ENCODE data around the gene CTDP1.
"Not testable (repeated sequence)": the region's sequence is repeated elsewhere in the genome, so short reads cannot be mapped to it uniquely, and the experiment has no call there.

CTDP1 gene

DNA sequence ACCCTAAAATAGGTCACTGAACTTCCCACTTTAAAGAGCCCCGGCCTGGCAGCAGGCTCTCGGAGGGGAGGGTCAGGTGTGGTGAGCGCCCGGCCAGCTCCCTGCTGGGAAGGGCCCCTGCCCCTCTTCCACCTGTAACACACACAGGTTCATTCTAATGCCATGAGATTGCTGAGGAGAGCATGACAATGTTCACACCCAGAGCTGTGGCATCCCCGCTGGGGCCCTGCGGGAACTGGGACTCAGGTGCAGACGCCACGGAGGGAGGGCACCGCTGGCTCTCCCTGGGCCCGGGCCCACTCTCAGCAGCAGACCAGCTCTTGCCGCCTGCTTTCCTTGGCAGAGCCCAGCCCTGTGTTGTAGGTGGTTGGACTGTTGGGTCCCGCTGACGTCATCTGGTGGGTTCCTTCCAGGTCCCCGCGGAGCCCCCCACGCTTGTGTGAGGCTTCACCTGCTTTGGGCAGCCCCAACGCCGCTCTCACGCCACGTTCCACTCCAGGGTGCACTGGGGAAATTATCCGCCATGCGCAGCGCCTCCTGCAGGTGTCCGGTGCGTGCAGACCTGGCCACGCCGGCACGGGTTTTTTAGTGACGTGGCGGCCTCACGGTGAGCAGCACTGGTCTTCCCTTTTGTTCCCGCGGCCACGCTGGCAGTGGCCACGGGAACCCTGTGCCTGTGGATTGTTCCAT lies 67.7 kb downstream of the CTDP1 start:
- Histone ChIP-seq H3K36me3 (ENCODE audit: insufficient read depth, low read length) (no peaks in the 10 kb centered on the region), H3K9ac (ENCODE audit: insufficient read length) (no peak overlapping the region), H3K27ac (no peak overlapping the region), H3K9me3 (ENCODE audit: low read depth, low read length) (no peaks in the 10 kb centered on the region), H3K4me3 (no peak overlapping the region)
- TF ChIP-seq EZH2 (IDR thresholded peaks at IDR 0.05) (no peak), FOXP2 (optimal IDR thresholded peaks at IDR 0.05; ENCODE audit: control extremely low read depth, extremely low read length, insufficient read depth) (no peak), POLR2AphosphoS5 (IDR thresholded peaks at IDR 0.05; ENCODE audit: borderline replicate concordance, low read depth, low read length) (no peak)
- no peak for DNase-seq (ENCODE audit: low read depth, low spot score)

- H3K27ac ChIP-seq, result no peak overlapping the region
- H3K9ac ChIP-seq (ENCODE audit: insufficient read length), result no peak overlapping the region
- no peak overlapping the region for H3K4me3 ChIP-seq
- DNase-seq (ENCODE audit: low read depth, low spot score), result no peak
- no peaks in the 10 kb centered on the region for H3K9me3 ChIP-seq (ENCODE audit: low read depth, low read length)
- TF ChIP-seq FOXP2 (optimal IDR thresholded peaks at IDR 0.05; ENCODE audit: control extremely low read depth, extremely low read length, insufficient read depth), result no peak
- TF ChIP-seq POLR2AphosphoS5 (IDR thresholded peaks at IDR 0.05; ENCODE audit: borderline replicate concordance, low read depth, low read length), result no peak
- no peak for TF ChIP-seq EZH2 (IDR thresholded peaks at IDR 0.05)
- H3K36me3 ChIP-seq (ENCODE audit: insufficient read depth, low read length), result no peaks in the 10 kb centered on the region
Observed at GRCh38 chr18:79748321-79749180, 68.9 kb downstream of the CTDP1 start.

DNA sequence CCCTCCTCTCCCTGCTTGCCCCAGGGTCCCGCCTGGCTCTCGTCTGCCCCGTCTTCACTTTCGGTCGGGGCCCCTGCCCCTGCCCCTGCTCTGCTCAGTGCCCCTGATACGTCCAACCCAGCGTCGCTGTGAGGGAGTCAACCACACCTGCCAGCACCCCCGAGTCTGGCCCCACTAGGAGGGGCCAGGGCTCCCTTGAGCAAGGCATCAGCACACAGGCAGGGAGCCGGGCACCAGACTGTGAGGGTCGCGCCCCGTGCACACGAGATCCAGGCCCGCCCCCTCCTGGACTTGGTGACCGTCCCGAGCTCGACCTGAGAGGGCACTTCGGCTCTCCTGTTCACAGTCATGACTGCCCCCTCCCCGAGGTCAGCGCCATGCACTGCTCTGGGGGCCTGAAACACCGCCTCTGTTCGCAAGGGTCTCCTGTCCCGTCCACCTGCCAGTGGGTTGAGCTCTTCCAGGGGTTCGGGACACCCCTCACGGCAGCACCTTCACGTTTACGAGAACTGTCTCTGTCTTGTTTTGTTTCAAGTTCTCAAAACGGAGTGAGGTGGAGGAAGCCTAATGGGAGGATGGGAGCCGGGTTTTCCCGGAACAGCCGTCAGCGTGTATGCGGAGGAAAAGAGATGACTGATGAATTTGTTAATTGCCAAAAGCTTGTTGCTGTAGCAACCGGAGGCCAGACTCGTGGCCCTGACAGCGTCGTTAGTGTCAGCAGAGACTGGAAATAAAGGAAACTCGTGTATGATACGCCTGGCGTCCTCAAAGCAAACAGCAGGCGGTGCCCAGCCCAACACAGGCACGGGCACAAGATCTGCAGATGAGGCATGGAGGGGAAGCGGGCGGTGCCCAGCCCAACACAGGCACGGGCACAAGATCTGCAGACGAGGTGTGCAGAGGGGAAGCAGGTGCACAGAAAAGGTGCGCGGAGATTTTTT lies 69.9 kb downstream of the CTDP1 start:
- Histone ChIP-seq H3K9ac (ENCODE audit: insufficient read length) (no peak overlapping the region), H3K4me3 (no peak overlapping the region), H3K36me3 (ENCODE audit: insufficient read depth, low read length) (no peaks in the 10 kb centered on the region; the same call in 1 of the 2 replicates), H3K9me3 (ENCODE audit: low read depth, low read length) (no peaks in the 10 kb centered on the region), H3K27ac (no peak overlapping the region)
- TF ChIP-seq EZH2 (IDR thresholded peaks at IDR 0.05) (no peak), FOXP2 (optimal IDR thresholded peaks at IDR 0.05; ENCODE audit: control extremely low read depth, extremely low read length, insufficient read depth) (no peak), POLR2AphosphoS5 (IDR thresholded peaks at IDR 0.05; ENCODE audit: borderline replicate concordance, low read depth, low read length) (no peak)
- DNase-seq (ENCODE audit: low read depth, low spot score), result no peak

- no peak overlapping the region for H3K9ac ChIP-seq (ENCODE audit: insufficient read length)
Observed at GRCh38 chr18:79750980-79751571, 71.5 kb downstream of the CTDP1 start.

DNA sequence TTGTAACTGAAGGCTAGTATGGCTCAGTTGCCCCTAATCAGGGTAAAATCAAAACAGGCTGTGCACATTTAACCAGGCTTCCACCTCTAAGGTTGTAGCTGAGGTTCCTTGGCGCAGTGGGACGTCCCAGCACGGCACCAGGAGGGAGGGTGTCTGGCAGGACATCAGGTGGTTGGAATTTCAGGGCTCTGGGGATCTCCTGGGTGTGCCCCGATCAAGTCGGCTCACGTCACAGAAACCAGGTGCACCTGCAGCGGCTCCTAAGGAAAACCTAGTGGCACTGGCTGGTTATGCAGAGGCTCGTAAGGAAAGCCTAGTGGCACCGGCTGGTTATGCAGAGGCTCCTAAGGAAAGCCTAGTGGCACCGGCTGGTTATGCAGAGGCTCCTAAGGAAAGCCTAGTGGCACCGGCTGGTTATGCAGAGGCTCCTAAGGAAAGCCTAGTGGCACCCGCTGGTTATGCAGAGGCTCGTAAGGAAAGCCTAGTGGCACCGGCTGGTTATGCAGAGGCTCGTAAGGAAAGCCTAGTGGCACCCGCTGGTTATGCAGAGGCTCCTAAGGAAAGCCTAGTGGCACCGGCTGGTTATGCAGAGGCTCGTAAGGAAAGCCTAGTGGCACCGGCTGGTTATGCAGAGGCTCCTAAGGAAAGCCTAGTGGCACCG lies 72.4 kb downstream of the CTDP1 start:
- not testable (repeated sequence) for H3K9me3 ChIP-seq (ENCODE audit: low read depth, low read length); H3K36me3 ChIP-seq (ENCODE audit: insufficient read depth, low read length); H3K4me3 ChIP-seq; H3K9ac ChIP-seq (ENCODE audit: insufficient read length); DNase-seq (ENCODE audit: low read depth, low spot score); H3K27ac ChIP-seq

More at GRCh38 chr18:79750980-79751571, 71.5 kb downstream of the CTDP1 start:
- Histone ChIP-seq H3K4me3 (no peak overlapping the region), H3K9me3 (ENCODE audit: low read depth, low read length) (no peaks in the 10 kb centered on the region), H3K36me3 (ENCODE audit: insufficient read depth, low read length) (no peaks in the 10 kb centered on the region; the same call in 1 of the 2 replicates), H3K27ac (no peak overlapping the region)
- TF ChIP-seq POLR2AphosphoS5 (IDR thresholded peaks at IDR 0.05; ENCODE audit: borderline replicate concordance, low read depth, low read length) (no peak), EZH2 (IDR thresholded peaks at IDR 0.05) (no peak), FOXP2 (optimal IDR thresholded peaks at IDR 0.05; ENCODE audit: control extremely low read depth, extremely low read length, insufficient read depth) (no peak)
- no peak for DNase-seq (ENCODE audit: low read depth, low spot score)

GRCh38 chr18:79752946-79753345 lies 73.3 kb downstream of the CTDP1 start:
- DNase-seq (ENCODE audit: low read depth, low spot score); H3K27ac ChIP-seq; H3K9ac ChIP-seq (ENCODE audit: insufficient read length); H3K9me3 ChIP-seq (ENCODE audit: low read depth, low read length); H3K36me3 ChIP-seq (ENCODE audit: insufficient read depth, low read length); H3K4me3 ChIP-seq: not testable (repeated sequence)

DNA sequence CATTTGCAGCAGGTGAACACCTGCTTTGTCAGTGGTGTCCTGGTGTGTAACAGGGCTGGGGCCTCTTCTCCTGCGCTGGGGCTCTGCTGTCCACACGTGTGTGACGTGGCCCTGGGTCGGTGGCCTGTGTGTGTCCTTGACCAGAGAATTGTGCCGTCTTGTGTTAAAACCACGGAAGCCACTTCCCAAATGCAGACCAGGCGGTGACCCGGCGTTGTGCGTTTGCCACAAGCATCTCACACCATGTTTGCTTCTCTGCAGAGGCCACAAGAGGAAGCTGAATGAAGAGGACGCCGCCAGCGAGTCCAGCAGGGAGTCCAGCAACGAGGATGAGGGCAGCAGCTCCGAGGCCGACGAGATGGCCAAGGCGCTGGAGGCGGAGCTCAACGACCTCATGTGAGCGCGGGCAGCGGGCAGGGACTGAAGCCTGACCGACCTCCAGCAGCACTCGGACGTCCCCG lies 73.8 kb downstream of the CTDP1 start:
- no peak overlapping the region for H3K27ac ChIP-seq
- DNase-seq (ENCODE audit: low read depth, low spot score), result no peak
- no peak overlapping the region for H3K4me3 ChIP-seq
- no peak overlapping the region for H3K9ac ChIP-seq (ENCODE audit: insufficient read length)
- H3K9me3 ChIP-seq (ENCODE audit: low read depth, low read length), result no peaks in the 10 kb centered on the region
- TF ChIP-seq POLR2AphosphoS5 (IDR thresholded peaks at IDR 0.05; ENCODE audit: borderline replicate concordance, low read depth, low read length), result no peak
- TF ChIP-seq EZH2 (IDR thresholded peaks at IDR 0.05), result no peak
- TF ChIP-seq FOXP2 (optimal IDR thresholded peaks at IDR 0.05; ENCODE audit: control extremely low read depth, extremely low read length, insufficient read depth), result no peak
- no peaks in the 10 kb centered on the region; the same call in 1 of the 2 replicates for H3K36me3 ChIP-seq (ENCODE audit: insufficient read depth, low read length)
